ENCODE measurements around the gene EMC1.
"Not testable (repeated sequence)": the region's sequence is repeated elsewhere in the genome, so short reads cannot be mapped to it uniquely, and the experiment has no call there.

The EMC1 gene

GRCh38 chr1:19260211-19261138 is 9.2 kb upstream of the EMC1 start:
- DNase-seq: no peak

- DNase-seq: no peak
Observed at GRCh38 chr1:19258353-19258752, 7.0 kb upstream of the EMC1 start.

DNA sequence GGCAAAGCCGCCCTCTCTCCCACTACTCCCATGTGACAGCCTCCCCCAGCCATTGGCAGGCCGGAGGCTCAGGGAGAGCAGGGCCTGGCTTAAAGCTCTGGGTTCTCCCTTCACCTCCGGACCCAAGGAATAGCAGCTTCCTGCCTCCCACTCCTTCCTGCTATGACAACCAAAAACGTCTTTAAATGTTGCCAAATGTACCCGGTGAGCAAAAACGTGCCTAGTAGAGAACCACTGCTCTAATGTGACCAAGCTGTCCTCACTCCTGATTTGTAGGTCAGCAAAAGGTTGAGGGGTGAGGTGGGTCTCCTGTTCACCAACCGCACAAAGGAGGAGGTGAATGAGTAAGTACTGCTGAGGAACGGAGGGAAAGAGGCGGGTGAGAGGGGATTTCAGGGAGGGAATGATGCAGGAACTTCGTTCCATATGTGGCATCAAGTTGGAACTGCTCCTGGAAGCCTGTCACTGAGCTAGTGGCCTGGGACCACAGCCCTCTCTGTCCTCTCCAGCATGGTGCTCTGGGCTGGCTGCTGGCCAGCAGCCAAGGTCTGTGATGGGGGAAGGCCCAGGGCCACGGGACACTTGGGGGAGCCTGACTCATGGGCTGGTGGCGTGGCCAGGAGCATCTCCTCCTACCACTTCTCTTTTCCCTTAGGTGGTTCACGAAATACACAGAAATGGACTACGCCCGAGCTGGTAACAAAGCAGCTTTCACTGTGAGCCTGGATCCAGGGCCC is 6.0 kb upstream of the EMC1 start:
- no peak for DNase-seq

DNA sequence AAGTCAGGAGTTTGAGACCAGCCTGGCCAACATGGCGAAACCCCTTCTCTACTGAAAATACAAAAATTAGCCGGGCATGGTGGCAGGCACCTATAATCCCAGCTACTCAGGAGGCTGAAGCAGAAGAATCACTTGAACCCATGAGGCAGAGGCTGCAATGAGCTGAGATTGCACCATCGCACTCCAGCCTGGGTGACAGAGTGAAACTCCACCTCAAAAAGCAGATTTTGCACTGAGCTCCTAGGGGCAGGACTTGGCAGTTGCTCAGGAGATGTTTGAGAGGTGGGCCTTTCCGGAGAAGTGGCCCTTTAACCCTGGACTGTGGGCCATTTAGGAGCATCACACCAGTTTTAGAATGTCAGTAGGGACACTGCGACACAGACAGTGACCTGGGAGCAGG is 5.0 kb upstream of the EMC1 start:
- not testable (repeated sequence) for DNase-seq

DNA sequence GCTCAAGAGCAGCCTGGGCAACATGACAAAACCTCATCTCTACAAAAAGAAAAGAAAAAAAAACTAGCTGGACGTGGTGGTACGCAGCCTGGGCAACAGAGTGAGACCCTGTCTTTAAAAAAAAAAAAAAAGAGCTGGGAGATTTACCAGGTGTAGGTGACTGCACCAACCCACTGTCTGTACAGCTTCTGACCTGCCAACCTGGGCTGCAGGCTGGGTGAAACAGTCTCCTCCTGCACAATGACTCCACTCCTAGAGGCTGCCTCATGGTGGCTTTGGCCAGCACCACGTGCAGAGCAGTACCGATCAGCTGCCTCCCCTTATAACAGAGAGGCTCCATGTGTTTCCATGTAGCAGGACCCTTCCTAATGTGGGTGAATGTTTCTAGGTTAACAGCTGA is 4.0 kb upstream of the EMC1 start:
- DNase-seq: no peak

GRCh38 chr1:19254416-19254815 is 3.1 kb upstream of the EMC1 start:
- no peak for DNase-seq

GRCh38 chr1:19250629-19251304 is 557 bp downstream of the EMC1 start:
- no peak for DNase-seq

- DNase-seq: peak; percentile 11
Observed at GRCh38 chr1:19240673-19241538, 10.4 kb downstream of the EMC1 start.

GRCh38 chr1:19239876-19240275 is 11.4 kb downstream of the EMC1 start:
- no peak for DNase-seq

DNA sequence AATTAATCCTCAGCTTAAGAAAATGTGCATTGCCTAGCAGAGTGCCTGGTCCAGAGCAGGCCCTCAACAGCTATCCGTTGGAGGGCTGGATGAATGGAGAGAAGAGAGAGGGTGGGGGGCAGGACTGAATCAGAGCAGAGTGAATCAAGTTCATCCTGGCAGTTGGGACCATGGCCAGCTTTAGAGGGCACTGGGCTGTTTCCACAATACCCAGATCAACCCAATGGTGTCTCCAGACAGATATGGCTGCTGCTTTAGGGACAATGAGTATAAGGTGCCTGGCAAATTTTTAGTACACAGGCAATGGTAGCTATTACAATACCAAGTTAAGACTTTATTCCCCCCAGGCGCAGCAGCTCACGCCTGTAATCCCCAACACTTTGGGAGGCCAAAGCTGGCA is 17.1 kb downstream of the EMC1 start:
- DNase-seq: no peak

DNA sequence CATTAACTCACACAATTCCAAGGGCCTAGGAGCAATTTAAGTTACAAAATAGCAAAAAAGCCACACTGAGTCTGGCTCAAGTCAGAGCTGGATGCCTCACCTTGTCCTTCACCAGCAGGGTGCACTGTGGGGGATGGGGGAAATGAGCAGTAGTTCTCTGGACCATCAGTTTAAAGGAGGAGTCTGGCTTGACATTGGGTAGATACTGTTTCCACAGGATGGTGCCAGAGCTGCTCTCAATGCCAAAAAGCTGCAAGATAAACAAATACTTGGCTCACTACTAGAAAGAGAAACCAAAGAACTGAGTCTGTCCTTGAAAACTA is 18.8 kb downstream of the EMC1 start:
- no peak for DNase-seq

DNA sequence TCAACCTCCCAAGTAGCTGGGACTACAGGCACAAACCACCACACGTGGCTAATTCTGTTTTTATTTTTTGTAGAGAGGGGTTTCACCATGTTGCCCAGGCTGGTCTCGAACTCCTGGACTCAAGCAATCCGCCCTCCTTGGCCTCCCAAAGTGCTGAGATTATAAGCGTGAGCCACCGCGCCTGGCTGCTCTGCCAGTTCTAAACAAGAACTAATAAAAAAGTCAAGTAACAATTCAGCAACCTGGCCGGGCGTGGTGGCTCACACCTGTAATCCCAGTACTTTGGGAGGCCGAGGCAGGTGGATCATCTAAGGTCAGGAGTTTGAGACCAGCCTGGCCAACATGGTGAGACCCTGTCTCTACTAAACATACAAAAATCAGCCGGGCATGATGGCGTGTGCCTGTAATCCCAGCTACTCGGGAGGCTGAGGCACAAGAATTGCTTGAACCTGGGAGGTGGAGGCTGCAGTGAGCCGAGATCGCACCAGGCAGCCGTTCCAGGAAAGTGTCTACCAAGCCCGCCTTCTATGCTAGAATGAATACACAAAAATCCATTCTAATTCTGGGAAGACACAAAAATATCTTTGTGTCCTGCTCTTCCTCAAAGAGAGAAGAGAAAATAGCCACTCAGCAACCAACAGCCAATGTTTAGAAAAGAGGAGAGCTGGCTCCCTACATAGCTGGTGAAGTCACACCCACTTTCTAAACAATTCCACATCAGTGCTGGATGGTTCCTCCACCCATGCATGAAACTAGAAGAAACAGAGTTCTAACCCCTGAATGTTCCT is 19.4 kb downstream of the EMC1 start:
- DNase-seq: not testable (repeated sequence)

DNA sequence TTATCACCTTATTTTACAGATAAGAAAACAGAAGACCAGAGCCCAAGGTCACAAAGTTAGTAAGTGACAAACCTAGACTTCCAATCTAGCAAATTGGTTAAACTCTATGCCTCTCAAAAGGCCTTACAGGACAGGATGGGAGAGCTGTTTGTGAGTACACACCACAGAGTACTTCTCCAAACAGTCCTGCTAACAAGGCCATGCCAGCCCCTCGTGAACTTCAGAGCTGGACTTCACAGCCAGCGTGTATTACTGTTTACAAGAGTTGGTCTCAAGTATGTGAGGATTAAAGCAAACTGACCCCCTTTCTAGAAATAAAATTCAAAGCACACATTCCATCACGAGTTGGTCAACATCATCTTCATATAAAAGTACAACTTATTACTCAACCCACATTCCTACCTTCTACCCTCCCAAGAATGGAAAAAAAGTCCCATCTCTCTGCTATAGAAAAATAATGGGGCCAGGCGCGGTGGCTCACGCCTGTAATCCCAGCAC is 21.4 kb downstream of the EMC1 start:
- DNase-seq: no peak

GRCh38 chr1:19229229-19229628 is 22.1 kb downstream of the EMC1 start:
- no peak for DNase-seq

DNA sequence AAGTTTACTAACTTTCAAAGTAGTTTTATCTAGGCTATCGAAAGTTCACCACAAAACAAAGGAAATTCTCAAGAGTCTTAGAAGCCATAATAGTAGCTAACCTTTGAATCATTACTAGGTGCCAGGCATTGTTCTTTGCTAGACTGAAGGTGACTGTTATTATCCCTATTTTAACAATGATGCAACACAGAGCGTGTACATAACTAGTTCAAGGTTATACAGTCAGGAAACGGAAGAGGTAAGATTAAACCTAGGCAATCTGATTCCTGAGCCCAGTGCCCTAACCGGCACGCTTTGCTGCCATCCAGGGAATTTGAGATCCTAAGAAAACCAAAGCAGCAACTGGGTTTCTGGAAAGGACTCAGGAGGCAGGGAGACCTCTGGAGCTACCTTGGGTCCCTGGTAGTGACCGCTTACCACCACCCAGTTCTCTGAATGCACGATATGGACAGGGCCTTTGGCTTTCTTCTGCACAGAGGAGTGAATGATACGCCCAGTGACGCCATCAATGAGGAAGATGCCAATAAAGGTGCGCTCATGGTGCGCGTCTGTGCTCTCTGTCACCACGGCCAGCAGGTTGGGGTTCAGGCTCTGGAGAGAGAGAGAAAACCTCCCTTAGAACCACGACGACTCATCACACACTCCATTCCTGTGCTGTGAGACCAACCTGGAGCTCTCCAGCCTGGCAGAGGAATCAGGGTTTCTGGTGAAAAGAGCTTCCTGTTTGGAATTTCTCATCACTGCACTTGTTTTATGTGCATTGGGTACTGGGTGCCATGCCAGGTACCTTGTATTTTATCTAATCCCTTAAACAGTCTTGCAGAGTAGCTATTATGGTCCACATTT is 28.1 kb downstream of the EMC1 start:
- DNase-seq: no peak

DNA sequence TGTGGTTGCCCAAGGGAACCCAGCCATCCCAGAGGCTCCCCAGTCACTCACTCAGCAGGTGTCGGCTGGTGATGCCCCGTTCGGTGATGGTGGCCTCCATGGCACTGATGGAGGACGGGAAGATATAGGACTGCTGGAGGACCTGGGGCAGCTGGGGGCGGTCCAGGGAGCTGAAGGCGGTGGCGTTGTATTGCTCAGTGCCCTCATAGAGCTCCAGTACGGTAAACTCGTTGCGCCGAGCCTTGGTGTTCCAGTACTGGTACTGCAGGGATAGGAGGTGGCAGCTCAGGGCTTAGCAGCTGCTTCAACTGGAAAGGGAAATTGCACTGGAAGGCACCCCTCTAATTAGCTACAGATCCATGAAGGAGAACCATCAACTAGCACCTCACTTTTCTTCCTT is 28.8 kb downstream of the EMC1 start:
- DNase-seq: no peak

DNA sequence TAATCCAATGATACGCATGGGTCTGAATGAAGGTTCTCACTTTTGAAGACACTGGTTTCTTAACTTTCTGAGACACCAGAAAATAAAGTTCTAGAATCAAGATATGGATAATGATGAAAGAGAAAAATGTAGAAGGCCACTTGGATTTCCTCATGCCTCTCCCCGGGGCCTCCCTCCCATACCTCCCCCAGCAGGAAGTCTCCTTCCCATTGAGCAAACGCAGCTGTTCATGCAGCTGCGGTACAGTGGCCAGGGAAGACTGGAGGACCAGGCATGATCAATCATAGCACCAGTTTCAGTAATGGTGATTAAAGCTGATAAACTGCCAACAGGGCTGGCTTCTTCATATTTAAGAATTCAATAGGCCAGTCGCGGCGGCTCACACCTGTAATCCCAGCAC is 30.3 kb downstream of the EMC1 start:
- DNase-seq: no peak

GRCh38 chr1:19220080-19220846 is 31.1 kb downstream of the EMC1 start:
- DNase-seq: no peak

GRCh38 chr1:19219451-19219850 is 31.9 kb downstream of the EMC1 start:
- DNase-seq: no peak

- DNase-seq: not testable (repeated sequence)
Observed at GRCh38 chr1:19216585-19216984, 34.7 kb downstream of the EMC1 start.
